ENCODE results near the gene KCNK6.

Gene KCNK6

DNA sequence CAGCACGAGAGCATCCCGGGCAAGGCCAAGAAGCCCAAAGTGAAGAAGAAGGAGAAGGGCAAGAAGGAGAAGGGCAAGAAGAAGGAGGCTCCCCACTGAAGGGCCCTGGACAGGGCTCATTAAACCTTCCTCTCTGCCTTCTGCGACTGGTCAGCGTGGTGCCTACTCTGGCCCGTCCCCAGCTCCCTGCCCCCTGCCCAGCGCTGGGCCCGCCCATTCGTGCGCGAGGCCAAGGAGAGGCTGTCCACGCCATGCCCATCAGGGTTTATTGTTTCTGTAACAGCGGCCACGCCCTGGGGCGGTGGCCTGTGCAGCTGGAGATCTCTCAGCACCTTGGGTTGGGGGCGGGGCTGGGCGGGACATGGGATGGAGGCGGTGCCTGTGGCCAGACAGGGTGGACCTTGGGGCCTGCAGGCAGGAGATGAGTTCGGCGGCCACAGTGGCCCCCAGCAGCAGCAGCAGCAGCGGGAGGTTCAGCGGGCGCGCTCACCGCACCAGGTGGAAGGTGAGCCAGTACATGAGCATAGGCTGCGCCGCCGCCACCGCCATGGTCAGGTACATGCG, 14.7 kb upstream of the KCNK6 start:
- H3K9ac ChIP-seq (ENCODE audit: insufficient read length): no peak overlapping the region
- H3K4me3 ChIP-seq: no peak overlapping the region
- no peaks in the 10 kb centered on the region for H3K9me3 ChIP-seq (ENCODE audit: low read depth, low read length)
- no peak for DNase-seq (ENCODE audit: low read depth, low spot score)
- TF ChIP-seq POLR2AphosphoS5 (IDR thresholded peaks at IDR 0.05; ENCODE audit: borderline replicate concordance, low read depth, low read length) (no peak), EZH2 (IDR thresholded peaks at IDR 0.05) (no peak), FOXP2 (optimal IDR thresholded peaks at IDR 0.05; ENCODE audit: control extremely low read depth, extremely low read length, insufficient read depth) (no peak)
- no peaks in the 10 kb centered on the region for H3K36me3 ChIP-seq (ENCODE audit: insufficient read depth, low read length)
- H3K27ac ChIP-seq: no peak overlapping the region

DNA sequence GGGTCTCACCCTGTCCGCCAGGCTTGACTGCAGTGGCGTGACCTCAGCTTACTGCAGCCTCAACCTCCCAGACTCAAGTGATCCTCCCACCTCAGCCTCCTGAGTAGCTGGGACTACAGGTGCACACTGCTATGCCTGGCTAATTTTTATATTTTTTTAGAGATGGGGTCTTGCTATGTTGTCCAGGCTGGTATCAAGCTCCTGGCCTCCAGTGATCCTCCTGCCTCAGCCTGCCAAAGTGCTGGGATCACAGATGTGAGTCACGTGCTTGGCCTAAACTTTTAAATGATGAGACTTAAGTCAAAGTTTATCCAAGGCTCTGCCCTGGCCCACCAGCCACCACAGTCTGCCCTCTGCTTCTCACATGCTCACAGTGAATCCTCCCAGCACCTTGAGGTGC, 13.4 kb upstream of the KCNK6 start:
- H3K27ac ChIP-seq: no peak overlapping the region
- TF ChIP-seq EZH2 (IDR thresholded peaks at IDR 0.05) (no peak), FOXP2 (optimal IDR thresholded peaks at IDR 0.05; ENCODE audit: control extremely low read depth, extremely low read length, insufficient read depth) (no peak), POLR2AphosphoS5 (IDR thresholded peaks at IDR 0.05; ENCODE audit: borderline replicate concordance, low read depth, low read length) (no peak)
- no peaks in the 10 kb centered on the region for H3K36me3 ChIP-seq (ENCODE audit: insufficient read depth, low read length)
- no peaks in the 10 kb centered on the region for H3K9me3 ChIP-seq (ENCODE audit: low read depth, low read length)
- DNase-seq (ENCODE audit: low read depth, low spot score): no peak
- H3K4me3 ChIP-seq: no peak overlapping the region
- H3K9ac ChIP-seq (ENCODE audit: insufficient read length): no peak overlapping the region

DNA sequence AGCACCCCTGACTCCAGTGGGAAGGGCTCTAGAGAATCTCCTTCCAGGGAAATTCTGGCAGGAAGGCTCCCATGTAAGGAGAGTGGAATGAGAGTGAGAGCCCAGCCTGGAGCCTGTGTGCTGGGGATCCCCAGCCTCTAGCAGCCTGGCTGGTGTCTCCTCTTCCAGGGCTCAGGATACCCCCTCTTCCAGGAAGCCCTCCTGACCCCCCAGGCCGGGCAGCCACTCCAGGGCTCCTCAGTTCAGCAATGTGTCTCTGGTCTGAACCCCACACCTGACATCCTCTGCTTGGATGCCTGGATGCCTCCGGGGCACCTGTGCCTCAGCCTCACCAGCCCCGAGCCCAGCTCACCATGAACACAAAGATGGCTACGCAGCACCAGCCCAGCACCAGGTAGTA, 12.6 kb upstream of the KCNK6 start:
- no peak for DNase-seq (ENCODE audit: low read depth, low spot score)
- Histone ChIP-seq H3K27ac (no peak overlapping the region), H3K4me3 (no peak overlapping the region), H3K9me3 (ENCODE audit: low read depth, low read length) (no peaks in the 10 kb centered on the region), H3K9ac (ENCODE audit: insufficient read length) (no peak overlapping the region), H3K36me3 (ENCODE audit: insufficient read depth, low read length) (no peaks in the 10 kb centered on the region)
- TF ChIP-seq POLR2AphosphoS5 (IDR thresholded peaks at IDR 0.05; ENCODE audit: borderline replicate concordance, low read depth, low read length) (no peak), FOXP2 (optimal IDR thresholded peaks at IDR 0.05; ENCODE audit: control extremely low read depth, extremely low read length, insufficient read depth) (no peak), EZH2 (IDR thresholded peaks at IDR 0.05) (no peak)

DNA sequence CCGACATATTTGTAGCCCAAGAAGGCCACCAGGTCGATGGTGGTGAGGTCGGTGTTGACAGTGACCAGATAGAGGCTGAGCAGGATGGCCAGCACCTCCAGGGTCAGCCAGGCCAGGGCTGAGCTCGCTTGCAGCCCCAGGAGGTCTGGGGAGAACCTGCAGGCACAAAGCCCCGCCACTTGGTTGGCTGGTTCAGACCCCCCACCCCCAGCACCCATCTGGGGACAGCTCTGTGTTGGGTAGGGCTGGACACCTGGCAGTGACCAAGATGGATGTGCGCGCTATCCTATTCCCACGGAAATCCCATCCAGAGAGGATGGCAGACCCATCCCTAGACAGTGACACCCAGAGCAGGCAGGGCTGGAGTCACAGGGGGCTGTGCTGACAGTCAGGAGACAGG, 12.0 kb upstream of the KCNK6 start:
- TF ChIP-seq FOXP2 (optimal IDR thresholded peaks at IDR 0.05; ENCODE audit: control extremely low read depth, extremely low read length, insufficient read depth) (no peak), POLR2AphosphoS5 (IDR thresholded peaks at IDR 0.05; ENCODE audit: borderline replicate concordance, low read depth, low read length) (no peak), EZH2 (IDR thresholded peaks at IDR 0.05) (no peak)
- H3K36me3 ChIP-seq (ENCODE audit: insufficient read depth, low read length): no peaks in the 10 kb centered on the region
- no peaks in the 10 kb centered on the region for H3K9me3 ChIP-seq (ENCODE audit: low read depth, low read length)
- H3K9ac ChIP-seq (ENCODE audit: insufficient read length): no peak overlapping the region
- H3K27ac ChIP-seq: no peak overlapping the region
- no peak overlapping the region for H3K4me3 ChIP-seq
- DNase-seq (ENCODE audit: low read depth, low spot score): no peak

DNA sequence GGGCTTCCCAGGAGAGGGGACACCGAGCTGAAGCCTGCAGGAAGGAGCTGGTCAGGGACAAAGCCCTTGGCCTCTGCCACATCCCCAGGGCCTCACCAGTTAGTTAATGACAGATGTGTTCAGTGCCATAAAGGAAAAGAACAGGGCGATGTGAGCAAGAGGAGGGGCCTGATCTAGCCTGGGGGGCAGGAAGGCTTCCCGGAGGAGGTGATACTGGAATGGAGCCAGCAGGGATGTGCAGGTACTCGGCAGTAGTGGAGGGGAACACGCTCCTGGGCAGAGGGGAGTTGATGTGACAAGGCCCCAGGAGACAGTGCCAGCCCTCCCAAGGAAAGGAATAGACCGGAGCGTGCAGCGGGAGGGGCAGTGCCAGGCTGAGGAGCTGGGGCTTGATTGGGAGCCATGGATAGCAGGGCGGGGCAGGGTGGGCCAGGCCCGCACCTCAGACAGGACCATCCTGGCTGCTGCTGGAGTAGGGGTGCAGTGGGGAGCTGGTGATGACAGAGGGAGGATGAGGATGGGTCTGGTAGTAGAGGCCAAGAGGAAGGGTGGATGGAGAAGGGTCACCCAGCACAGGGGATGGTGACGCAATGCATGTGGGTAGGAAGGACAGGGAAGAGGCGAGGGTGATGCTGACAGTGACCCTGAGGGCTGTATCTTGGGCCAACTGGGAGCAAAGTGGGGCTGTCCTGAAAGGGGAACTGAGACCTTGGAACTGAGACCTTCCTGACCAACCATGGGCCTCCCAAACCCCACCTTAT, 11.5 kb upstream of the KCNK6 start:
- TF ChIP-seq EZH2 (IDR thresholded peaks at IDR 0.05) (no peak), POLR2AphosphoS5 (IDR thresholded peaks at IDR 0.05; ENCODE audit: borderline replicate concordance, low read depth, low read length) (no peak), FOXP2 (optimal IDR thresholded peaks at IDR 0.05; ENCODE audit: control extremely low read depth, extremely low read length, insufficient read depth) (no peak)
- Histone ChIP-seq H3K36me3 (ENCODE audit: insufficient read depth, low read length) (no peaks in the 10 kb centered on the region), H3K9me3 (ENCODE audit: low read depth, low read length) (no peaks in the 10 kb centered on the region), H3K4me3 (no peak overlapping the region), H3K9ac (ENCODE audit: insufficient read length) (no peak overlapping the region), H3K27ac (no peak overlapping the region)
- no peak for DNase-seq (ENCODE audit: low read depth, low spot score)

DNA sequence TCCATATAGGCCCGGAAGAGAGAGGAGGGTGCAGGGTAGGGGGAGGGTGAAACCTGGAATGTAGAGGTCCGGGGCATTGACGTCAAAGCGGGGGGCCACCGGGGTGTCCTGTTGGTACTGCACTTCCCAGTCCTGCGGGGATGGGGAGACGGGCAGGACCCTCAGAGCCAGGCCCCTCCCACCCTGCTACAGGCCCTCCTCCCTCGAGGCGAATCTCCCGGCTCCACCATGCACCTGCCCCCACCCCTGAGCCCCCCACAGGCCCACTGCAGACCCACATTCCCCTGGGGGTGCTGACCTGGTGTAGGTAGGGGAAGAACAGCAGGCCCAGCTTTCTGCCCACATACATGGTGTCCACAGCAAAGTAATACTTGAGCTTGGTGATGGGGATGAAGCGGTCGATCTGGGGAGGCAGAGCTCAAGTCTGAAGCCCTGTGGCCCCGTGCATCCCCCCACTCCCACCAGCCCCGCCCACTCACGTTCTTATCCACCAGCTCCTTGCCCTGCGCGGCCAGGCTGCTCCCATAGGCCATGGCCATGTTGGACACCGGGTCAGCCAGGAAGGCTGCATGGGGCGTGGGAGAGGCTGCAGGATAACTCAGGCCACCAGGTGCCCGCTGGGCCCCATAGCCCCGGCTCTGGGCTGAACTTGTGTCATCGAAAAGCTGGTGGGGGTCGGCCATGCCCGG, 10.6 kb upstream of the KCNK6 start:
- no peak for DNase-seq (ENCODE audit: low read depth, low spot score)
- Histone ChIP-seq H3K27ac (no peak overlapping the region), H3K36me3 (ENCODE audit: insufficient read depth, low read length) (no peaks in the 10 kb centered on the region), H3K4me3 (no peak overlapping the region), H3K9ac (ENCODE audit: insufficient read length) (no peak overlapping the region), H3K9me3 (ENCODE audit: low read depth, low read length) (no peaks in the 10 kb centered on the region)
- TF ChIP-seq FOXP2 (optimal IDR thresholded peaks at IDR 0.05; ENCODE audit: control extremely low read depth, extremely low read length, insufficient read depth) (no peak), EZH2 (IDR thresholded peaks at IDR 0.05) (no peak), POLR2AphosphoS5 (IDR thresholded peaks at IDR 0.05; ENCODE audit: borderline replicate concordance, low read depth, low read length) (no peak)

DNA sequence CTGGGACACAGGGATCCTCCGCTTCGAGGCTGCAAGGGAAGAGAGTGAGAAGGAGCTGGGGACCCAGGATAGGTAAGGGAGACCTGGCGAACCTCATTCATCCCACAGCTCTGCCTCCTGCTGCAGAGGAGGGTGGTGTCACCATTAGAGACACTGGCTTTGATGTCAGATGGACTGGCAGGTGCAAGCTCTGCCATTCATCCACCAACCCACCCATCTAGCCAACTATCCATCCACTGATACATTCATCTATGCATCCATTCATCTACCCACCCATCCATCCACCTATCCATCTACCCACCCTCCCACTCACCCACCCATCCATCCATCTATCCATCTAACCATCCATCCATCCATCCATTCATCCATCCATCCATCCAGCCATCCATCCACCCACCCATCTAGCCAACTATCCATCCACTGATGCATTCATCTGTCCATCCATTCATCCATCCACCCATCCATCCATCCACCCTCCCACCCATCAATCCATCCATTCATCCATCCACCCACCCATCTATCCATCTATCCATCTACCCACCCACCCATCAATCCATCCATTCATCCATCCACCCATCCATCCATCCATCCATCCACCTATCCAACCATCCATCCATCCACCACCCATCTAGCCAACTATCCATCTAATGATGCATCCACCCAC, 9.9 kb upstream of the KCNK6 start:
- Histone ChIP-seq H3K4me3 (no peak overlapping the region), H3K36me3 (ENCODE audit: insufficient read depth, low read length) (no peaks in the 10 kb centered on the region), H3K9me3 (ENCODE audit: low read depth, low read length) (no peaks in the 10 kb centered on the region), H3K9ac (ENCODE audit: insufficient read length) (no peak overlapping the region), H3K27ac (no peak overlapping the region)
- TF ChIP-seq EZH2 (IDR thresholded peaks at IDR 0.05) (no peak), FOXP2 (optimal IDR thresholded peaks at IDR 0.05; ENCODE audit: control extremely low read depth, extremely low read length, insufficient read depth) (no peak), POLR2AphosphoS5 (IDR thresholded peaks at IDR 0.05; ENCODE audit: borderline replicate concordance, low read depth, low read length) (no peak)
- DNase-seq (ENCODE audit: low read depth, low spot score): no peak

DNA sequence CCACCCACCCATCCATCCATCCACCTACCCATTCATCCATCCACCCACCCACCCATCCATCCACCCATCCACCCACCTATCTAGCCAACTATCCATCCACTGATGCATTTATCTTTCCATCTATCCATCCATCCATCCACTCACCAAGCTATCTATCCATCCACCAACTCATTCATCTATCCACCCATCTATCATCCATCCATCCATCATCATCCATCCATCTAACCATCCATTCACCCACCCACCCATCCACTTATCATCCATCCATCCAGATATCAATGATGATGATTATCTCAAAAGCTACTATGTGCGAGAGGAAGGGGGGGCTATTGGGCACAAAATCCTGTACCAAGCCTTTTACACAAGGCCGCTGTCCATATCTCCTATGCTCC, 9.4 kb upstream of the KCNK6 start:
- DNase-seq (ENCODE audit: low read depth, low spot score): no peak
- H3K9me3 ChIP-seq (ENCODE audit: low read depth, low read length): no peaks in the 10 kb centered on the region
- no peak overlapping the region for H3K4me3 ChIP-seq
- TF ChIP-seq POLR2AphosphoS5 (IDR thresholded peaks at IDR 0.05; ENCODE audit: borderline replicate concordance, low read depth, low read length) (no peak), FOXP2 (optimal IDR thresholded peaks at IDR 0.05; ENCODE audit: control extremely low read depth, extremely low read length, insufficient read depth) (no peak), EZH2 (IDR thresholded peaks at IDR 0.05) (no peak)
- H3K36me3 ChIP-seq (ENCODE audit: insufficient read depth, low read length): no peaks in the 10 kb centered on the region
- H3K27ac ChIP-seq: no peak overlapping the region
- H3K9ac ChIP-seq (ENCODE audit: insufficient read length): no peak overlapping the region
